ENCODE results near the gene SH3PXD2B.

The SH3PXD2B gene

GRCh38 chr5:172312286-172312685, 142.0 kb downstream of the SH3PXD2B start:
- TF ChIP-seq GATA2 (IDR thresholded peaks at IDR 0.05; ENCODE audit: low read depth, low read length) (no peak), GATA3 (IDR thresholded peaks at IDR 0.05; ENCODE audit: low read depth, low read length) (no peak)

DNA sequence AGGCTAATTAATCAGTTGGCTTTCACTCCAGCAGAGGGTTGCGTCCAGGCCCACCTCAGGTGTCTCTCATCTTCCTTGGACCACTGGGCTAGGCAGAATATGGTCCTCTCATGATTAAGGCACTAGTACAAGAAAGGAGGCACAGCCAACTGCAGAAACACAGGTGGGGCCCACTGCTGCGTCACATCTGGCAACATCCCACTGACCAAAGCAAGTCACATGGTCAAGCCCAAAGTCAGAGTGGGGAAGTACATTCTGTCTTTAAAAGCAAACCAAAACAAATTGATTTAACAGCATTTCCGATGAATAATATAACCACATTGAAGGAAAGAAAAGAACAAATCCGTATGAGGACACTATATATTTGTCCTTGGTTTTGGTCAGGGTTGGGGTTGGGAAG, 142.7 kb downstream of the SH3PXD2B start:
- TF ChIP-seq GATA3 (IDR thresholded peaks at IDR 0.05; ENCODE audit: low read depth, low read length) (no peak), GATA2 (IDR thresholded peaks at IDR 0.05; ENCODE audit: low read depth, low read length) (no peak)

GRCh38 chr5:172311026-172311425, 143.3 kb downstream of the SH3PXD2B start:
- TF ChIP-seq GATA2 (IDR thresholded peaks at IDR 0.05; ENCODE audit: low read depth, low read length) (no peak), GATA3 (IDR thresholded peaks at IDR 0.05; ENCODE audit: low read depth, low read length) (no peak)

- TF ChIP-seq GATA3 (IDR thresholded peaks at IDR 0.05; ENCODE audit: low read depth, low read length), result no peak
- no peak for TF ChIP-seq GATA2 (IDR thresholded peaks at IDR 0.05; ENCODE audit: low read depth, low read length)
Measured at GRCh38 chr5:172305380-172305779, 148.9 kb downstream of the SH3PXD2B start.

GRCh38 chr5:172303572-172304335, 150.6 kb downstream of the SH3PXD2B start:
- TF ChIP-seq GATA2 (IDR thresholded peaks at IDR 0.05; ENCODE audit: low read depth, low read length) (no peak), GATA3 (IDR thresholded peaks at IDR 0.05; ENCODE audit: low read depth, low read length) (no peak)

- no peak for TF ChIP-seq GATA2 (IDR thresholded peaks at IDR 0.05; ENCODE audit: low read depth, low read length)
- no peak for TF ChIP-seq GATA3 (IDR thresholded peaks at IDR 0.05; ENCODE audit: low read depth, low read length)
Measured at GRCh38 chr5:172303162-172303561, 151.2 kb downstream of the SH3PXD2B start.

DNA sequence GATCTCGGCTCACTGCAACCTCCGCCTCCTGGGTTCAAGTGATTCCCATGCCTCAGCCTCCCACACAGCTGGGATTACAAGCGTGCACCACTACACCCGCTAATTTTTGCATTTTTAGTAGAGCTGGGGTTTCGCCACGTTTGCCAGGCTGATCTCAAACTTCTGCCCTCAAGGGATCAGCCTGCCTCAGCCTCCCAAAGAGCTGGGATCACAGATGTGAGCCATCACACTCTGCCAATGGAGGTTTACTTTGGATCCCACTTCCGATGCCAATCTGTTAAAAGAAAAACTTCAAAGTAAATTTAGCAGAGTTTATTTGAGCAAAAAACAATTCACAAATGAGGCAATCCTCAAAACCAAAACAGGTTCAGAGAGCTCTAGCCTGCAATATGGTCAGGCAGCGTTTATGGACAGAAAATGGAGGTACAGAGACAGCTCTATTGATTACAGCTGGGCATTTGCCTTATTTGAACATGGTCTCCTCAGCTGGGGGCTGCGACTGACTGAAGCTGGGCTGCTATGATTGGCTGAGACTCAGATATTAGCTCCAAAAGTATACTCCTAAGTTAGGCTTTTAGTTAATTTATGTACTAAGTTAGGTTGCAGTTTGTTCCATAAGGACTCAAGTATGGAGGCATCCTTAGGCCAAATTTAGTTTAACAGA, 152.1 kb downstream of the SH3PXD2B start:
- TF ChIP-seq GATA3 (IDR thresholded peaks at IDR 0.05; ENCODE audit: low read depth, low read length) (no peak), GATA2 (IDR thresholded peaks at IDR 0.05; ENCODE audit: low read depth, low read length) (no peak)

DNA sequence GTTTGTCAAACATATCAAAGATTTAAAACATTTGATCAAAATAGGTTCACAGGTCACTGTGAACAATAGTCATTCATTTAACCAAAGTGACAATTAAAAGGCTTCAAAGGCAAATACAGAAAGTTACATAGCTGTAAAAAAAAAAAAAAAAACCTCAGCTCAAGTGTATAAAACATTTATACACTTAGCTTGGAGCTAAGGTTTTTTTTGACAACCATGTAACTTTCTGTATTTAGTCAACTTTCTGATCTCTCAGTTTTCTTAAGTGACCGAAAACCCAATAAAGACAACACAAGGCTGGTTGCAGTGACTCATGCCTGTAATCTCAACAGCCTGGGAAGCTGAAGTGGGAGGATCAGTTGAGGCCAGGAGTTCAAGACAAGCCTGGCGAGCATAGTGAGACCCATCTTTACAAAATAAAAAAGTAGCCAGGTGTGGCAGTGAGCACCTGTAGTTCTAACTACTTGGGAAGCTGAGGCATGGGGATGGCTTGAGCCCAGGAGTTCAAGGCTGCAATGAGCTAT, 154.3 kb downstream of the SH3PXD2B start:
- TF ChIP-seq GATA3 (IDR thresholded peaks at IDR 0.05; ENCODE audit: low read depth, low read length), result no peak
- TF ChIP-seq GATA2 (IDR thresholded peaks at IDR 0.05; ENCODE audit: low read depth, low read length), result no peak

GRCh38 chr5:172294831-172295230, 159.5 kb downstream of the SH3PXD2B start:
- TF ChIP-seq GATA2 (IDR thresholded peaks at IDR 0.05; ENCODE audit: low read depth, low read length) (no peak), GATA3 (IDR thresholded peaks at IDR 0.05; ENCODE audit: low read depth, low read length) (no peak)

- TF ChIP-seq GATA3 (IDR thresholded peaks at IDR 0.05; ENCODE audit: low read depth, low read length), result no peak
Measured at GRCh38 chr5:172293745-172294342, 160.5 kb downstream of the SH3PXD2B start.

- TF ChIP-seq GATA2 (IDR thresholded peaks at IDR 0.05; ENCODE audit: low read depth, low read length) (no peak), GATA3 (IDR thresholded peaks at IDR 0.05; ENCODE audit: low read depth, low read length) (no peak)
Measured at GRCh38 chr5:172293054-172293744, 161.1 kb downstream of the SH3PXD2B start.

GRCh38 chr5:172288465-172288864, 165.9 kb downstream of the SH3PXD2B start:
- no peak for TF ChIP-seq GATA3 (IDR thresholded peaks at IDR 0.05; ENCODE audit: low read depth, low read length)
- TF ChIP-seq GATA2 (IDR thresholded peaks at IDR 0.05; ENCODE audit: low read depth, low read length), result no peak

- TF ChIP-seq GATA2 (IDR thresholded peaks at IDR 0.05; ENCODE audit: low read depth, low read length) (no peak), GATA3 (IDR thresholded peaks at IDR 0.05; ENCODE audit: low read depth, low read length) (no peak)
Measured at GRCh38 chr5:172285226-172286143, 168.8 kb downstream of the SH3PXD2B start.

Data from SH-SY5Y (cell line).